ENCODE results near the gene KRT71. TPM values are rescaled to one million over a fixed set of nuclear protein-coding genes. Genes with fewer than 3 reads are reported as not detected.

The KRT71 gene
- 0.07 and 0.11 TPM in 2 replicates for polyA plus RNA-seq (2013)

DNA sequence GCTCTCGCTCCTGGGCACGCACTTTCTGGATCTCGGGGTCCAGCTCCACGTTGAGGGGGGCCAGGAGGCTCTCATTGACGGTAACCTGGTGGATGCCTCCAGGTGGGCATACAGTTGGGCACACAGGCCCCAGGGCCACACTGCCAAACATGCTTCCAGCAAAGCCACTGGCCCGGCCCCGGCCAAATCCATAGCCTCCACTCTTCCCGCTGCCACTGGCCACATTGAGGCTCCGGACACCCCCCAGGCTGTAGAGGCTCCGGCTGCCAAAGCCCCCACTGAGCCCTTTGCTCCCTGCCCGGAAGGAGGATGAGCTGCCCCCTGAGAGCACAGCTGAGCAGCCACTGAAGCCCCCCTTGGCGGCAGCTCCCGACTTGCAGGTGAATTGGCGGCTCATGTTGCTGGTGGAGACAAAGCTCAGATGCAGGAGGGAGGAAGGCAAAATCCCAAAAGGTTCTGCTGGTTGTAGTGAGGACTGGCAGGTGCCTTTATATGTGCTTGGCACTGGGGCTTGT is at the start of gene KRT71:
Gene KRT71, minus strand, starts transcription at position 465 of the 515 bp plus-strand sequence. Its CDS starts 68 bp downstream, at position 397.
- peak within 1 kb of the TSS; percentile 76 for H2AK5ac ChIP-seq (ENCODE audit: low read length)
- no peaks in the 10 kb centered on the region for H3K79me2 ChIP-seq (ENCODE audit: control insufficient read depth, insufficient read depth, low read length, poor library complexity)
- no peak within 1 kb of the TSS for H3K4me2 ChIP-seq (ENCODE audit: low read length)
- no peak within 1 kb of the TSS for H4K12ac ChIP-seq (ENCODE audit: low read depth, low read length)
- no peak within 1 kb of the TSS for H3K4ac ChIP-seq (ENCODE audit: low read depth, low read length)
- H3K27me3 ChIP-seq (ENCODE audit: insufficient read depth, low read length) = no peaks in the 10 kb centered on the region
- H3K27ac ChIP-seq (ENCODE audit: low read depth, low read length) = peak within 1 kb of the TSS; percentile 43
- H3K36me3 ChIP-seq (ENCODE audit: control insufficient read depth in 1 of 2, insufficient read depth in 2 of 2, low read length in 2 of 2) = no peaks in the 10 kb centered on the region
- H3K9me3 ChIP-seq (ENCODE audit: insufficient read depth, low read depth, low read length) = no peaks in the 10 kb centered on the region
- H3K18ac ChIP-seq (ENCODE audit: low read length) = no peak within 1 kb of the TSS
- H3K4me3 ChIP-seq (ENCODE audit: low read depth, low read length) = no peak within 1 kb of the TSS
- peak within 1 kb of the TSS; percentile 77 for H4K91ac ChIP-seq (ENCODE audit: low read depth, low read length)
- no peak within 1 kb of the TSS for H2AFZ ChIP-seq (ENCODE audit: insufficient read depth, low read length, poor library complexity)
- WGBS (ENCODE audit: extremely low coverage, insufficient coverage, insufficient read length) = no CpG with 5 or more reads among the region's 14 CpGs
- H4K8ac ChIP-seq (ENCODE audit: low read depth, low read length) = no peak within 1 kb of the TSS
- peaks cover 12 to 15% of the 10 kb centered on the region in 2 experiments for H3K4me1 ChIP-seq (ENCODE audit: control insufficient read depth in 1 of 2, insufficient read depth in 2 of 2, low read length in 2 of 2)
- H3K79me1 ChIP-seq (ENCODE audit: low read length) = peaks cover 5% of the 10 kb centered on the region
- peak within 1 kb of the TSS; percentile 36 for H2BK5ac ChIP-seq (ENCODE audit: low read depth, low read length, poor library complexity)
- H3K9ac ChIP-seq (ENCODE audit: low read length) = no peak within 1 kb of the TSS
- peak within 1 kb of the TSS; percentile 67 for H2BK120ac ChIP-seq (ENCODE audit: insufficient read depth, low read length, poor library complexity)
- DNase-seq = no peak
- no peak within 1 kb of the TSS for H3K23ac ChIP-seq (ENCODE audit: low read length)
- H3K14ac ChIP-seq (ENCODE audit: low read length) = peak within 1 kb of the TSS; percentile 55
- peak within 1 kb of the TSS; percentile 75 for H2BK12ac ChIP-seq (ENCODE audit: low read length)

DNA sequence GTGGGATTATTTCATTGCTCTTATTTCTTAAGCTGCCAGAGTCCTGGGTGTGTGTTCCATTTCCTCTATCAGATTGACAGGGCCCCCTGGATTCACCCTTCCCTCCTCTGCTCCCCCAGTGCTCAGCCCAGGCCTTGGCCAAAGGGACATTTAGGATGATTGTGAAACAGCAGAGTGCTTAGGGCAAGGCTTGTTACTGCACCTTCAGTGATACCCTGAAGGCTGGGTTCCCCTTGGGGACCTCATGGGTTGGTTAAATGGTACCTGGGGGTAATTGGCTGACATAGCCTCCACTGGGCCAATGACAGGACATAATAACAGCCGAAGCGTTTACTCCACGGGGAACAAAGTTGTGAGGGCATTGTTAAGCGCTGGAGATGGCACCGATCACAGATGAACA is 49.6 kb upstream of the KRT71 start:
- Histone ChIP-seq H2AK5ac (ENCODE audit: low read length) (no peak overlapping the region), H3K4ac (ENCODE audit: low read depth, low read length) (no peak overlapping the region), H4K91ac (ENCODE audit: low read depth, low read length) (no peak overlapping the region), H3K18ac (ENCODE audit: low read length) (no peak overlapping the region), H3K79me1 (ENCODE audit: low read length) (no peaks in the 10 kb centered on the region), H3K14ac (ENCODE audit: low read length) (no peak overlapping the region), H4K12ac (ENCODE audit: low read depth, low read length) (no peak overlapping the region), H3K23ac (ENCODE audit: low read length) (no peak overlapping the region), H2AFZ (ENCODE audit: insufficient read depth, low read length, poor library complexity) (no peak overlapping the region), H3K9me3 (ENCODE audit: insufficient read depth, low read depth, low read length) (peaks cover 5% of the 10 kb centered on the region), H3K4me2 (ENCODE audit: low read length) (no peak overlapping the region), H3K36me3 (ENCODE audit: control insufficient read depth in 1 of 2, insufficient read depth in 2 of 2, low read length in 2 of 2) (no peaks in the 10 kb centered on the region), H2BK12ac (ENCODE audit: low read length) (no peak overlapping the region), H3K4me3 (ENCODE audit: low read depth, low read length) (no peak overlapping the region), H4K8ac (ENCODE audit: low read depth, low read length) (no peak overlapping the region), H3K27me3 (ENCODE audit: insufficient read depth, low read length) (no peaks in the 10 kb centered on the region), H3K79me2 (ENCODE audit: control insufficient read depth, insufficient read depth, low read length, poor library complexity) (no peaks in the 10 kb centered on the region), H3K9ac (ENCODE audit: low read length) (no peak overlapping the region), H3K4me1 (ENCODE audit: control insufficient read depth in 1 of 2, insufficient read depth in 2 of 2, low read length in 2 of 2) (no peaks in the 10 kb centered on the region), H2BK5ac (ENCODE audit: low read depth, low read length, poor library complexity) (no peak overlapping the region), H3K27ac (ENCODE audit: low read depth, low read length) (no peak overlapping the region), H2BK120ac (ENCODE audit: insufficient read depth, low read length, poor library complexity) (no peak overlapping the region)
- no peak for DNase-seq
- WGBS (ENCODE audit: extremely low coverage, insufficient coverage, insufficient read length) = no CpG with 5 or more reads among the region's 5 CpGs

GRCh38 chr12:52601671-52602070 is 48.7 kb upstream of the KRT71 start:
- no peak overlapping the region for H3K9ac ChIP-seq (ENCODE audit: low read length)
- no peak overlapping the region for H4K8ac ChIP-seq (ENCODE audit: low read depth, low read length)
- no CpG with 5 or more reads among the region's 4 CpGs for WGBS (ENCODE audit: extremely low coverage, insufficient coverage, insufficient read length)
- H3K4me3 ChIP-seq (ENCODE audit: low read depth, low read length) = no peak overlapping the region
- no peaks in the 10 kb centered on the region for H3K36me3 ChIP-seq (ENCODE audit: control insufficient read depth in 1 of 2, insufficient read depth in 2 of 2, low read length in 2 of 2)
- no peak overlapping the region for H3K27ac ChIP-seq (ENCODE audit: low read depth, low read length)
- no peak overlapping the region for H3K4ac ChIP-seq (ENCODE audit: low read depth, low read length)
- H2BK12ac ChIP-seq (ENCODE audit: low read length) = no peak overlapping the region
- H3K14ac ChIP-seq (ENCODE audit: low read length) = no peak overlapping the region
- H3K4me1 ChIP-seq (ENCODE audit: control insufficient read depth in 1 of 2, insufficient read depth in 2 of 2, low read length in 2 of 2) = no peaks in the 10 kb centered on the region
- no peak overlapping the region for H3K18ac ChIP-seq (ENCODE audit: low read length)
- H4K91ac ChIP-seq (ENCODE audit: low read depth, low read length) = no peak overlapping the region
- H3K23ac ChIP-seq (ENCODE audit: low read length) = no peak overlapping the region
- H2AFZ ChIP-seq (ENCODE audit: insufficient read depth, low read length, poor library complexity) = no peak overlapping the region
- no peak overlapping the region for H2AK5ac ChIP-seq (ENCODE audit: low read length)
- no peak overlapping the region for H2BK120ac ChIP-seq (ENCODE audit: insufficient read depth, low read length, poor library complexity)
- DNase-seq = no peak
- no peak overlapping the region for H4K12ac ChIP-seq (ENCODE audit: low read depth, low read length)
- no peak overlapping the region for H3K4me2 ChIP-seq (ENCODE audit: low read length)
- H3K79me1 ChIP-seq (ENCODE audit: low read length) = no peaks in the 10 kb centered on the region
- H3K79me2 ChIP-seq (ENCODE audit: control insufficient read depth, insufficient read depth, low read length, poor library complexity) = no peaks in the 10 kb centered on the region
- H3K27me3 ChIP-seq (ENCODE audit: insufficient read depth, low read length) = no peaks in the 10 kb centered on the region
- H2BK5ac ChIP-seq (ENCODE audit: low read depth, low read length, poor library complexity) = no peak overlapping the region
- H3K9me3 ChIP-seq (ENCODE audit: insufficient read depth, low read depth, low read length) = peaks cover 5% of the 10 kb centered on the region

- Histone ChIP-seq H2BK12ac (ENCODE audit: low read length) (no peak within 1 kb of the TSS), H3K4me1 (ENCODE audit: control insufficient read depth in 1 of 2, insufficient read depth in 2 of 2, low read length in 2 of 2) (no peaks in the 10 kb centered on the region), H2AK5ac (ENCODE audit: low read length) (no peak within 1 kb of the TSS), H3K27ac (ENCODE audit: low read depth, low read length) (no peak within 1 kb of the TSS), H3K4me3 (ENCODE audit: low read depth, low read length) (no peak within 1 kb of the TSS), H3K36me3 (ENCODE audit: control insufficient read depth in 1 of 2, insufficient read depth in 2 of 2, low read length in 2 of 2) (no peaks in the 10 kb centered on the region), H3K79me1 (ENCODE audit: low read length) (no peaks in the 10 kb centered on the region), H3K23ac (ENCODE audit: low read length) (no peak within 1 kb of the TSS), H2BK120ac (ENCODE audit: insufficient read depth, low read length, poor library complexity) (no peak within 1 kb of the TSS), H3K79me2 (ENCODE audit: control insufficient read depth, insufficient read depth, low read length, poor library complexity) (no peaks in the 10 kb centered on the region), H3K9me3 (ENCODE audit: insufficient read depth, low read depth, low read length) (peaks cover 5% of the 10 kb centered on the region), H4K91ac (ENCODE audit: low read depth, low read length) (no peak within 1 kb of the TSS), H3K14ac (ENCODE audit: low read length) (no peak within 1 kb of the TSS), H3K4ac (ENCODE audit: low read depth, low read length) (no peak within 1 kb of the TSS), H2BK5ac (ENCODE audit: low read depth, low read length, poor library complexity) (no peak within 1 kb of the TSS), H2AFZ (ENCODE audit: insufficient read depth, low read length, poor library complexity) (no peak within 1 kb of the TSS), H3K4me2 (ENCODE audit: low read length) (no peak within 1 kb of the TSS), H4K12ac (ENCODE audit: low read depth, low read length) (no peak within 1 kb of the TSS), H3K18ac (ENCODE audit: low read length) (no peak within 1 kb of the TSS), H3K9ac (ENCODE audit: low read length) (no peak within 1 kb of the TSS), H3K27me3 (ENCODE audit: insufficient read depth, low read length) (no peaks in the 10 kb centered on the region), H4K8ac (ENCODE audit: low read depth, low read length) (no peak within 1 kb of the TSS)
- no CpG with 5 or more reads among the region's 48 CpGs for WGBS (ENCODE audit: extremely low coverage, insufficient coverage, insufficient read length)
- no peak for DNase-seq
Measured at GRCh38 chr12:52600941-52601481, 48.1 kb upstream of the KRT71 start, which contains the start of gene KRT72. Gene KRT72 (minus strand): TSS chr12:52601463. CDS start chr12:52601452, 11 bp downstream.

All from trophoblast cell (in vitro differentiated cells and primary cell).